Measurements from ENCODE around the gene CYTIP. TPM values are rescaled to one million over a fixed set of nuclear protein-coding genes. Genes with fewer than 3 reads are reported as not detected.

CYTIP gene
- total RNA-seq, 1 donor from 2014 or later, result 0.54 TPM

DNA sequence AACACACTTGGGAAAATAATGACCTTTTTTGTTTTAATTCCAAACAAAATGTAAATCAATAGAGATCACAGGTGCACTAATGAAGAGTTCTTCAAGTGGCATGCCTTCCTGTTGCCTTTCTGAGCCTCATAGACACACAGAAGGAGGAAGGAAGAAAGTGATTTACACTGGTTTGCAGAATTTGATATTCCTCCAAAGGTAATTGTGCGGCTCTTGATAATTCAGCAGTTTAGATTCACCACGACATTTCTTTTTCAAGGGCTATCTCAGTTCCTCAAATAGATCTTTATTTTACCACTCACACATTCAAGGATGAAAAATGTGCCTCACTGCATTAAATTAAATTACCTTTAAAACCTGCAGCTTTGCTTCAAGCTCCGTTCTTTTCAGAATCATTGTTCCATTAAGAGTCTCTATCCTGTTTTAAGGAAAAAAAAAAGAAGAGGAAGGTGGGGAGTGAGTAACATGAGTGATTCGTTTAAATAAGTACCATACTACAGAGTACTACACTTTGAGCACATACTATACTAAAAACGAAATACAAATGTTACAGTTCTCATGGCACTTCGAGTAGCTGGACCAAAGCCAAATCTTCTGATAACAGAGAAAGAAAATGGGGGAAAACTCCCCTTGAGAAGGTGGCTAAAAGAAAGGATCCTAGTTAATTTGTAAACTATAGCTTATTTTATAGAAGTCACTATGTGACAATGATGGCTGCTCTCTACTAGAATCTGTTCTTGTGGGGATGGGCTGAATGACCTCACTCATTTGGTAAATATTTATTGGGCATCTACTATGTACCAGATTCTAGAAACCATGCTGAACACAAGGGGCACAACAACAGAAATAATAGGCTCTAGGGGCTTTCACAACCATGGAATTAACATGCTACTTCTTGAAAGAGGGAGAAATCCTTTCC lies 16.6 kb downstream of the CYTIP start:
- Mint-ChIP-seq H3K9me3 (peaks cover 13% of the 10 kb centered on the region), H3K27ac (no peak overlapping the region), H3K4me3 (no peak overlapping the region), H3K36me3 (no peaks in the 10 kb centered on the region), H3K4me1 (peaks cover 9% of the 10 kb centered on the region), H3K27me3 (ENCODE audit: insufficient read depth, low read depth) (peaks cover 2% of the 10 kb centered on the region)
- TF ChIP-seq EZH2 (IDR thresholded peaks at IDR 0.05), result no peak
- TF ChIP-seq EZH2phosphoT487 (IDR thresholded peaks at IDR 0.05), result no peak
- TF ChIP-seq, protein P1, sequence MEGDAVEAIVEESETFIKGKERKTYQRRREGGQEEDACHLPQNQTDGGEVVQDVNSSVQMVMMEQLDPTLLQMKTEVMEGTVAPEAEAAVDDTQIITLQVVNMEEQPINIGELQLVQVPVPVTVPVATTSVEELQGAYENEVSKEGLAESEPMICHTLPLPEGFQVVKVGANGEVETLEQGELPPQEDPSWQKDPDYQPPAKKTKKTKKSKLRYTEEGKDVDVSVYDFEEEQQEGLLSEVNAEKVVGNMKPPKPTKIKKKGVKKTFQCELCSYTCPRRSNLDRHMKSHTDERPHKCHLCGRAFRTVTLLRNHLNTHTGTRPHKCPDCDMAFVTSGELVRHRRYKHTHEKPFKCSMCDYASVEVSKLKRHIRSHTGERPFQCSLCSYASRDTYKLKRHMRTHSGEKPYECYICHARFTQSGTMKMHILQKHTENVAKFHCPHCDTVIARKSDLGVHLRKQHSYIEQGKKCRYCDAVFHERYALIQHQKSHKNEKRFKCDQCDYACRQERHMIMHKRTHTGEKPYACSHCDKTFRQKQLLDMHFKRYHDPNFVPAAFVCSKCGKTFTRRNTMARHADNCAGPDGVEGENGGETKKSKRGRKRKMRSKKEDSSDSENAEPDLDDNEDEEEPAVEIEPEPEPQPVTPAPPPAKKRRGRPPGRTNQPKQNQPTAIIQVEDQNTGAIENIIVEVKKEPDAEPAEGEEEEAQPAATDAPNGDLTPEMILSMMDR (IDR thresholded peaks at IDR 0.05), result no peak
- H3K9ac ChIP-seq, result no peak overlapping the region
- no peaks in the 10 kb centered on the region for H3K27me3 ChIP-seq
- no peak overlapping the region for H3K4me3 ChIP-seq
- H3F3A ChIP-seq (ENCODE audit: low read depth), result no peaks in the 10 kb centered on the region
- H3K4me2 ChIP-seq, result no peak overlapping the region
- DNase-seq (ENCODE audit: low spot score), result no peak
- no peak overlapping the region for H3K27ac ChIP-seq
- H3K9me3 ChIP-seq (ENCODE audit: low read depth), result peaks cover 4% of the 10 kb centered on the region
- no peaks in the 10 kb centered on the region for H3K36me3 ChIP-seq
- no peaks in the 10 kb centered on the region for H3K79me2 ChIP-seq (ENCODE audit: low read depth)
- H4K20me1 ChIP-seq (ENCODE audit: low read depth), result no peaks in the 10 kb centered on the region
- no peak overlapping the region for H2AFZ ChIP-seq (replicated peaks)
- H3K4me1 ChIP-seq, result no peaks in the 10 kb centered on the region

DNA sequence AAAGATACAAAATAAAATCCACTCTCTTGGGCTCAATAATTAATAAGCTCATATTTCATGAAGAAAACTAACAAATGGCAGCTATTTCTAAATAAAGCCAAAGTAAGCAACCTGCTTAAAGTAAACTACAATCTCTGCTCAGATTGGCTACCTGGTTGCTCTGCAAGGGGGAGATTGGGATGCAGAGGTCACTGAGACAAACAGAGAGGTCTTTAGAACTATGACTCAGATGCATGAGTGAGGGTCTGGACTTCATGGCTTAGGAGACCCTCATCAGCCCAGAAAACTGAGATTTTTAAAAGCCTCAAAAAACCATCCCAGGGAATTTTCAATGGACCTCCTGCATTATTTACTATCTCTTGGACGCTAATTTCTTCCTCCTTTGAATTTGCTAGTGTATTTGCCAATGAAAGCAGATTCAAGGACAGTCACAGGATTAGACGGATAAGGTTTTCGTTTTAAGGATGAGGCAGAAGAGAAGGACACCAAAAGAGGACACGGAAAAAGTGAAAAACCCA lies 17.4 kb downstream of the CYTIP start:
- Mint-ChIP-seq H3K4me1 (peaks cover 9% of the 10 kb centered on the region), H3K27ac (no peak overlapping the region), H3K36me3 (no peaks in the 10 kb centered on the region), H3K9me3 (peaks cover 13% of the 10 kb centered on the region), H3K4me3 (no peak overlapping the region), H3K27me3 (ENCODE audit: insufficient read depth, low read depth) (peaks cover 2% of the 10 kb centered on the region)
- Histone ChIP-seq H3K4me2 (no peak overlapping the region), H3K36me3 (no peaks in the 10 kb centered on the region), H3K27me3 (no peaks in the 10 kb centered on the region), H3K4me3 (no peak overlapping the region), H3K9ac (no peak overlapping the region), H3K4me1 (no peaks in the 10 kb centered on the region), H3F3A (ENCODE audit: low read depth) (no peaks in the 10 kb centered on the region), H3K79me2 (ENCODE audit: low read depth) (no peaks in the 10 kb centered on the region), H4K20me1 (ENCODE audit: low read depth) (no peaks in the 10 kb centered on the region), H3K9me3 (ENCODE audit: low read depth) (peaks cover 4% of the 10 kb centered on the region), H3K27ac (no peak overlapping the region), H2AFZ (replicated peaks) (no peak overlapping the region)
- no peak for DNase-seq (ENCODE audit: low spot score)
- TF ChIP-seq EZH2phosphoT487 (IDR thresholded peaks at IDR 0.05) (no peak), EZH2 (IDR thresholded peaks at IDR 0.05) (no peak)
- TF ChIP-seq, protein P1 (IDR thresholded peaks at IDR 0.05), result no peak

- Histone ChIP-seq H3F3A (ENCODE audit: low read depth) (no peaks in the 10 kb centered on the region), H3K4me3 (no peak overlapping the region), H3K36me3 (no peaks in the 10 kb centered on the region), H3K4me2 (no peak overlapping the region), H4K20me1 (ENCODE audit: low read depth) (no peaks in the 10 kb centered on the region), H3K27me3 (no peaks in the 10 kb centered on the region), H3K9me3 (ENCODE audit: low read depth) (peaks cover 4% of the 10 kb centered on the region), H3K79me2 (ENCODE audit: low read depth) (no peaks in the 10 kb centered on the region), H3K9ac (no peak overlapping the region), H2AFZ (replicated peaks) (no peak overlapping the region), H3K27ac (no peak overlapping the region), H3K4me1 (no peaks in the 10 kb centered on the region)
- Mint-ChIP-seq H3K27ac (no peak overlapping the region), H3K9me3 (peaks cover 13% of the 10 kb centered on the region), H3K36me3 (no peaks in the 10 kb centered on the region), H3K27me3 (ENCODE audit: insufficient read depth, low read depth) (peaks cover 2% of the 10 kb centered on the region), H3K4me1 (no peaks in the 10 kb centered on the region), H3K4me3 (no peak overlapping the region)
- TF ChIP-seq, protein P1 (IDR thresholded peaks at IDR 0.05), result no peak
- no peak for TF ChIP-seq EZH2phosphoT487 (IDR thresholded peaks at IDR 0.05)
- no peak for TF ChIP-seq EZH2 (IDR thresholded peaks at IDR 0.05)
- no peak for DNase-seq (ENCODE audit: low spot score)
These were observed 19.5 kb downstream of the CYTIP start for GRCh38 chr2:157424374-157424773.
